Measurements from ENCODE around the gene MED12L.

DNA sequence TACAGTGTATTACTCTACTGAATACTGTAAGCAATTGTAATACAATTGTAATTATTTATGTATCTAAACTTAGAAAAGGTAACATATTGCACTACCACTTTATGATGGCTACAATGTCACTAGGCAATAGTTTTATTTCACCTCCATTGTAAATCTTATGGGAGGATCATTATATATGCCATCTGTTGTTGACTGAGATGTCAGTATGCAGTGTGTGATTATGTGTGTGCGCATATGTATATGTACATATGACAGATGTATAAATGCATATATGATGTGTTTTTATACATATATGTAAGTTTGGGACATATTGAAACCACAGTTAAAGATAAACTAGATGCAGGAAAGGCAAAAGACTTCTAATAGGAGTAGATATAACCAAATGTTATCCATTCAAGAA, 366.9 kb downstream of the MED12L start:
- no peak for TF ChIP-seq TAF1 (IDR thresholded peaks at IDR 0.05; ENCODE audit: control insufficient read depth, extremely low read depth, insufficient read depth, low read length, severe bottlenecking)
- TF ChIP-seq, protein P1, sequence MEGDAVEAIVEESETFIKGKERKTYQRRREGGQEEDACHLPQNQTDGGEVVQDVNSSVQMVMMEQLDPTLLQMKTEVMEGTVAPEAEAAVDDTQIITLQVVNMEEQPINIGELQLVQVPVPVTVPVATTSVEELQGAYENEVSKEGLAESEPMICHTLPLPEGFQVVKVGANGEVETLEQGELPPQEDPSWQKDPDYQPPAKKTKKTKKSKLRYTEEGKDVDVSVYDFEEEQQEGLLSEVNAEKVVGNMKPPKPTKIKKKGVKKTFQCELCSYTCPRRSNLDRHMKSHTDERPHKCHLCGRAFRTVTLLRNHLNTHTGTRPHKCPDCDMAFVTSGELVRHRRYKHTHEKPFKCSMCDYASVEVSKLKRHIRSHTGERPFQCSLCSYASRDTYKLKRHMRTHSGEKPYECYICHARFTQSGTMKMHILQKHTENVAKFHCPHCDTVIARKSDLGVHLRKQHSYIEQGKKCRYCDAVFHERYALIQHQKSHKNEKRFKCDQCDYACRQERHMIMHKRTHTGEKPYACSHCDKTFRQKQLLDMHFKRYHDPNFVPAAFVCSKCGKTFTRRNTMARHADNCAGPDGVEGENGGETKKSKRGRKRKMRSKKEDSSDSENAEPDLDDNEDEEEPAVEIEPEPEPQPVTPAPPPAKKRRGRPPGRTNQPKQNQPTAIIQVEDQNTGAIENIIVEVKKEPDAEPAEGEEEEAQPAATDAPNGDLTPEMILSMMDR (IDR thresholded peaks at IDR 0.05 in 2 of 3, conservative IDR thresholded peaks at IDR 0.05 in 1 of 3; ENCODE audit: insufficient read depth in 2 of 3, low read depth in 1 of 3, low read length in 3 of 3): no peak

Measured in K562 (cell line).